GM18951 (cell line): ENCODE measurements around the gene RNU5B-1.

Experiments used
- POLR2A ChIP-seq: IDR thresholded peaks from 4 replicates; pipeline ENCODE4 v1.6.1; 2011; ENCODE audit warnings: mild to moderate bottlenecking; ENCODE audit not compliant: insufficient read length, insufficient read depth; ENCODE audit errors: extremely low read depth
- in situ Hi-C: fragments of 300-500 bp; cut with MboI; formaldehyde crosslinking; loops from one replicate; pipeline ENCODE4 v1.12.0; 2022; ENCODE audit warnings: low sequenced_read_pairs, mixed read lengths, inconsistent platforms; ENCODE audit not compliant: unreplicated experiment

The RNU5B-1 gene

GRCh38 chr15:65326117-65326526 is 21.6 kb downstream of the RNU5B-1 start:
- in situ Hi-C loops: no loop called here
- TF ChIP-seq POLR2A: no peak

GRCh38 chr15:65326818-65327217 is 22.3 kb downstream of the RNU5B-1 start:
- TF ChIP-seq POLR2A: no peak
- in situ Hi-C loops: no loop called here

GRCh38 chr15:65327651-65328393 is 23.3 kb downstream of the RNU5B-1 start:
- in situ Hi-C loops: no loop called here
- TF ChIP-seq POLR2A: no peak

GRCh38 chr15:65328506-65329287 is 24.2 kb downstream of the RNU5B-1 start:
- in situ Hi-C loops: no loop called here
- TF ChIP-seq POLR2A: no peak

- in situ Hi-C loops: no loop called here
- TF ChIP-seq POLR2A: no peak
These were observed 25.0 kb downstream of the RNU5B-1 start for GRCh38 chr15:65329288-65329983.

GRCh38 chr15:65329984-65330735 is 25.7 kb downstream of the RNU5B-1 start:
- in situ Hi-C loops: no loop called here

GRCh38 chr15:65330934-65331645 is 26.6 kb downstream of the RNU5B-1 start:
- in situ Hi-C loops: no loop called here

More at GRCh38 chr15:65329984-65330735, 25.7 kb downstream of the RNU5B-1 start:
- no peak for TF ChIP-seq POLR2A

GRCh38 chr15:65331811-65332210 is 27.3 kb downstream of the RNU5B-1 start:
- in situ Hi-C loops: no loop called here

More at GRCh38 chr15:65330934-65331645, 26.6 kb downstream of the RNU5B-1 start:
- no peak for TF ChIP-seq POLR2A

GRCh38 chr15:65332391-65333147 is 28.1 kb downstream of the RNU5B-1 start:
- in situ Hi-C loops: no loop called here
- no peak for TF ChIP-seq POLR2A

More at GRCh38 chr15:65331811-65332210, 27.3 kb downstream of the RNU5B-1 start:
- no peak for TF ChIP-seq POLR2A

GRCh38 chr15:65333148-65333820 is 28.8 kb downstream of the RNU5B-1 start:
- in situ Hi-C loops: no loop called here
- TF ChIP-seq POLR2A: no peak

GRCh38 chr15:65333856-65334255 is 29.4 kb downstream of the RNU5B-1 start:
- in situ Hi-C loops: no loop called here
- TF ChIP-seq POLR2A: no peak

- TF ChIP-seq POLR2A: no peak
- in situ Hi-C loops: no loop called here
These were observed 30.2 kb downstream of the RNU5B-1 start for GRCh38 chr15:65334586-65335231.
